IPS-18c (cell line): ENCODE data around the gene MSL1.

Source experiments
- H3K4me3 ChIP-seq: 2 replicates; pipeline ENCODE4 v1.7.0; 2013; ENCODE audit warnings: low read depth, mild to moderate bottlenecking, low read length, moderate library complexity; ENCODE audit not compliant: insufficient read depth
- H3K9me3 ChIP-seq: one replicate; pipeline ENCODE4 v1.6.1; 2013; ENCODE audit warnings: mild to moderate bottlenecking, low read length, moderate library complexity; ENCODE audit not compliant: control insufficient read depth, insufficient read depth

Gene MSL1

GRCh38 chr17:40121181-40122135 is at the start of gene MSL1:
MSL1 (plus strand) TSS chr17:40121971; CDS start chr17:40122613, 642 bp downstream.
- H3K9me3 ChIP-seq, result no peaks in the 10 kb centered on the region
- peak within 1 kb of the TSS; percentile 94 for H3K4me3 ChIP-seq

- Histone ChIP-seq H3K9me3 (peaks cover 2% of the 10 kb centered on the region), H3K4me3 (0 out of 2 replicates have a peak overlapping the region, but pooled peaks have one; percentile 1)
Observed at GRCh38 chr17:40072040-40072734, 49.6 kb upstream of the MSL1 start.

GRCh38 chr17:40072735-40073346 is 48.9 kb upstream of the MSL1 start:
- Histone ChIP-seq H3K9me3 (peaks cover 2% of the 10 kb centered on the region), H3K4me3 (no peak overlapping the region)

- H3K9me3 ChIP-seq, result peaks cover 1% of the 10 kb centered on the region
- H3K4me3 ChIP-seq, result no peak overlapping the region
Observed at GRCh38 chr17:40073454-40074174, 48.2 kb upstream of the MSL1 start.

GRCh38 chr17:40074175-40074512 is 47.6 kb upstream of the MSL1 start:
- H3K4me3 ChIP-seq, result no peak overlapping the region

GRCh38 chr17:40074871-40075200 is 46.9 kb upstream of the MSL1 start:
- no peaks in the 10 kb centered on the region for H3K9me3 ChIP-seq
- no peak overlapping the region for H3K4me3 ChIP-seq

More at GRCh38 chr17:40074175-40074512, 47.6 kb upstream of the MSL1 start:
- H3K9me3 ChIP-seq, result no peaks in the 10 kb centered on the region

- H3K4me3 ChIP-seq, result no peak overlapping the region
Observed at GRCh38 chr17:40075201-40075941, 46.4 kb upstream of the MSL1 start.

GRCh38 chr17:40075942-40076498 is 45.8 kb upstream of the MSL1 start:
- Histone ChIP-seq H3K4me3 (no peak overlapping the region), H3K9me3 (no peaks in the 10 kb centered on the region)

More at GRCh38 chr17:40075201-40075941, 46.4 kb upstream of the MSL1 start:
- H3K9me3 ChIP-seq, result no peaks in the 10 kb centered on the region

GRCh38 chr17:40076591-40076990 is 45.2 kb upstream of the MSL1 start:
- no peak overlapping the region for H3K4me3 ChIP-seq

GRCh38 chr17:40079545-40079944 is 42.2 kb upstream of the MSL1 start:
- Histone ChIP-seq H3K9me3 (no peaks in the 10 kb centered on the region), H3K4me3 (no peak overlapping the region)

More at GRCh38 chr17:40076591-40076990, 45.2 kb upstream of the MSL1 start:
- H3K9me3 ChIP-seq, result no peaks in the 10 kb centered on the region

- Histone ChIP-seq H3K9me3 (no peaks in the 10 kb centered on the region), H3K4me3 (no peak overlapping the region)
Observed at GRCh38 chr17:40084477-40084876, 37.3 kb upstream of the MSL1 start.

- Histone ChIP-seq H3K4me3 (no peak overlapping the region), H3K9me3 (no peaks in the 10 kb centered on the region)
Observed at GRCh38 chr17:40086150-40087044, 35.4 kb upstream of the MSL1 start.

GRCh38 chr17:40087049-40087794 is 34.5 kb upstream of the MSL1 start:
- no peaks in the 10 kb centered on the region for H3K9me3 ChIP-seq
- H3K4me3 ChIP-seq, result no peak overlapping the region

GRCh38 chr17:40087903-40088718 is 33.7 kb upstream of the MSL1 start:
- Histone ChIP-seq H3K4me3 (no peak overlapping the region), H3K9me3 (no peaks in the 10 kb centered on the region)
